Cardiac septum (tissue), 1 donor: ENCODE measurements around the gene GALNS. TPM values are rescaled to one million over a fixed set of nuclear protein-coding genes. Genes with fewer than 3 reads are reported as not detected.

ENCODE experiments used
- DNase-seq: peaks from one replicate; pipeline ENCODE4 v3.0.0-alpha.2; 2020; ENCODE audit warnings: low spot score
- intact Hi-C: fragments of 100-400 bp; cut with DNase I; formaldehyde crosslinking; loops from one replicate; pipeline ENCODE4 v1.14.0; 2022
- total RNA-seq: library from RNA; stranded (reverse); fragmentation: NEBNext Ultra II Directional; extraction: Animal tissue kit (Norgen Biotek cat#: 25700); gene quantifications from one replicate; pipeline ENCODE4 v1.2.1, GENCODE V29; 2021
- donor health status: DM: no; HTN: no; CAD: no.

The GALNS gene
- total RNA-seq, 1 donor from 2014 or later = 18.0 TPM

GRCh38 chr16:88769617-88770460, 86.9 kb downstream of the GALNS start:
- no peak for DNase-seq
- intact Hi-C loops = no loop called here

GRCh38 chr16:88768071-88768783, 88.5 kb downstream of the GALNS start:
- no peak for DNase-seq
- intact Hi-C loops = no loop called here

- intact Hi-C loops = no loop called here
- DNase-seq = no peak
Observed at GRCh38 chr16:88767546-88768070, 89.1 kb downstream of the GALNS start.

GRCh38 chr16:88766975-88767374, 89.8 kb downstream of the GALNS start:
- DNase-seq = no peak
- intact Hi-C loops = no loop called here

DNA sequence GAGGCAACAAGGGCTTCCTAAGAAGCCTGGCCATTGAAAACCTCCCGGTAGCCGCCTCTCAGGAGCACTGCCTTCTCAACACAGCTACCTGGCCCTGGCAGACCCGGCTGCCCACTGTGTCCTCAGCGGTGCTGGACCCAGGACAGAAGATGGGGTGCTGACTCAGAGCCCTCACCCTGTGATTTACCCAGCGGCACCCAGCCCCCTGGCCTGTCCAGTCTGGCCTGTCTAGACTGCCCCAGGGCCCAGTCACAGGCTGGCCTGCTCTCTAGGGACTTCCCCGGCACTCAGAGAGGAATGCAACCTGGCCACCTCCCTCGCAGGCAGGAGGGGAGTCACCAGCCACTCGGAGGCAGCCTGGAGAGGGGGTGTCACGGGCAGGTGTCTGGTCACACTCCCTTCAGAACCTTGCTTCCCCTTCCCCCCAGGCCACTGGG, 91.8 kb downstream of the GALNS start:
- intact Hi-C loops = no loop called here
- no peak for DNase-seq

DNA sequence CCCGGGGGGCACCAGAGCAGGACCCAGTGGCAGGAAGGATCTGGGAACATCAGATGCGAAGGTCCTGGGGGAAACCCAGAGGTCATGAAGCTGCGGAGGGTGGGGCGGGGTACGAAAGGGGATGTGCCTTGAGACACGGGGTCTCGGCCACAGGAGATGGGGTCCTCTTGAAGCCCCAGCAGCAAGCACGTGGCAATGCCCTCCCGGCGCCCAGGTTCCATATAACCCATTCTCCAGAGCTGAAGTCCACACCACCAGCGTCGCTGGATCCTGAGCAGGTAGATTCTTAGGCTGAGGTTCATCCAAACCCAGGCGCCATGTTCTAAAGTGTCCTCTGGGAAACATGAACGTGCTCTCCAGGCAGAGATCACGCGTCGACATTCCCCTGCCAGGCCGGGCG, 92.7 kb downstream of the GALNS start:
- intact Hi-C loops = no loop called here
- no peak for DNase-seq

Other genes starting within 250 kb of the GALNS start
- not detected for gene IL17C, start 218.4 kb downstream of the GALNS start, total RNA-seq
- 26.8 TPM for gene CYBA, start 205.9 kb downstream of the GALNS start, total RNA-seq
- gene MVD, start 193.9 kb downstream of the GALNS start, total RNA-seq = 27.1 TPM
- gene SNAI3, start 170.4 kb downstream of the GALNS start, total RNA-seq = 0.97 TPM
- 17.1 TPM for gene RNF166, start 150.5 kb downstream of the GALNS start, total RNA-seq
- 14.9 TPM for gene CTU2, start 150.4 kb downstream of the GALNS start, total RNA-seq
- gene PIEZO1, start 71.7 kb downstream of the GALNS start, total RNA-seq = 20.4 TPM
- 0.46 TPM for gene CDT1, start 53.2 kb downstream of the GALNS start, total RNA-seq
- gene APRT, start 45.0 kb downstream of the GALNS start, total RNA-seq = 46.6 TPM
- gene TRAPPC2L, start 180 bp upstream of the GALNS start, total RNA-seq = 42.3 TPM
- not detected for gene PABPN1L, start 9.7 kb upstream of the GALNS start, total RNA-seq
- 5.9 TPM for gene CBFA2T3, start 120.3 kb upstream of the GALNS start, total RNA-seq
- 14.7 TPM for gene ACSF3, start 236.9 kb upstream of the GALNS start, total RNA-seq